ENCODE results near the gene COA1.

- TF ChIP-seq CTCF (IDR thresholded peaks at IDR 0.05) (no peak), POLR2A (IDR thresholded peaks at IDR 0.05) (no peak), EP300 (IDR thresholded peaks at IDR 0.05) (no peak)
These were observed 135.3 kb downstream of the COA1 start for GRCh38 chr7:43594020-43594419.
